GM12878 (cell line): Measurements from ENCODE around the gene RMND1. TPM values are rescaled to one million over a fixed set of nuclear protein-coding genes. Genes with fewer than 3 reads are reported as not detected.

Experiments
- CEBPB ChIP-seq, 2 experiments: fragments of 150-350 bp in 1 of 2; IDR thresholded peaks; 2 replicates each; pipeline ENCODE4 v1.6.1; 2012 to 2014; ENCODE audit warnings: low read depth in 2 of 2, low read length in 2 of 2, borderline replicate concordance in 1 of 2, inconsistent platforms in 1 of 2
- E2F8 ChIP-seq: fragments of 450-650 bp; IDR thresholded peaks from 2 replicates; pipeline ENCODE4 v1.6.1; 2018; ENCODE audit warnings: mild to moderate bottlenecking, low read depth, moderate library complexity; ENCODE audit not compliant: partially characterized antibody
- MTA2 ChIP-seq: fragments of 450-650 bp; IDR thresholded peaks from 2 replicates; pipeline ENCODE4 v1.6.1; 2016; ENCODE audit warnings: low read depth, mild to moderate bottlenecking, moderate library complexity
- REST ChIP-seq: IDR thresholded peaks from 2 replicates; pipeline ENCODE4 v1.6.1; 2012; ENCODE audit warnings: mild to moderate bottlenecking, low read depth, low read length
- SMAD5 ChIP-seq: IDR thresholded peaks from 2 replicates; pipeline ENCODE4 v1.6.1; 2016; ENCODE audit warnings: antibody characterized with exemption, low read depth
- polyA plus RNA-seq, 11 experiments: library from polyadenylated mRNA; depleted of rRNA in 4 of 11; unstranded in 6 of 11; stranded (reverse) in 5 of 11; fragments of >200 nt; fragmentation: Nextera tagmentation in 4 of 11; fragmentation: Illumina TruSeq in 1 of 11; extraction: Ambion mirVana in 4 of 11; extraction: Trizol in 1 of 11; gene quantifications; 1 replicate in 1 of 11; 2 replicates in 10 of 11; pipeline versions ENCODE4 v1.2.1 to v1.2.3, GENCODE V29; 2011 to 2016; ENCODE audit warnings: inconsistent platforms in 2 of 11, missing spikeins in 2 of 11, low read depth in 1 of 11
- total RNA-seq, 4 experiments: library from RNA; depleted of rRNA in 3 of 4; stranded (reverse); fragments of >200 nt in 3 of 4; fragmentation: Illumina TruSeq in 1 of 4; extraction: Trizol in 1 of 4; gene quantifications; 2 replicates each; pipeline versions ENCODE4 v1.2.1 to v1.2.3, GENCODE V29; 2013 to 2021
- TF ChIP-seq, protein P1 (sequence below): fragments of 150-350 bp; IDR thresholded peaks from 2 replicates; pipeline ENCODE4 v1.6.1; 2016; ENCODE audit warnings: low read depth, low read length
- TF ChIP-seq, protein P2 (sequence below): IDR thresholded peaks from 2 replicates; pipeline ENCODE4 v1.6.1; 2011; ENCODE audit warnings: borderline replicate concordance, low read depth, mild to moderate bottlenecking, moderate library complexity, mixed read lengths, low read length; ENCODE audit not compliant: insufficient read depth; ENCODE audit errors: extremely low read length

RMND1 gene
- total and polyA plus RNA-seq, 10 of the 15 experiments (the other 5 are each of a cell fraction or from before 2014, with no cell fraction given): 15.9 to 34.5 (median 21.4) TPM

- TF ChIP-seq E2F8: no peak
- TF ChIP-seq, protein P1, sequence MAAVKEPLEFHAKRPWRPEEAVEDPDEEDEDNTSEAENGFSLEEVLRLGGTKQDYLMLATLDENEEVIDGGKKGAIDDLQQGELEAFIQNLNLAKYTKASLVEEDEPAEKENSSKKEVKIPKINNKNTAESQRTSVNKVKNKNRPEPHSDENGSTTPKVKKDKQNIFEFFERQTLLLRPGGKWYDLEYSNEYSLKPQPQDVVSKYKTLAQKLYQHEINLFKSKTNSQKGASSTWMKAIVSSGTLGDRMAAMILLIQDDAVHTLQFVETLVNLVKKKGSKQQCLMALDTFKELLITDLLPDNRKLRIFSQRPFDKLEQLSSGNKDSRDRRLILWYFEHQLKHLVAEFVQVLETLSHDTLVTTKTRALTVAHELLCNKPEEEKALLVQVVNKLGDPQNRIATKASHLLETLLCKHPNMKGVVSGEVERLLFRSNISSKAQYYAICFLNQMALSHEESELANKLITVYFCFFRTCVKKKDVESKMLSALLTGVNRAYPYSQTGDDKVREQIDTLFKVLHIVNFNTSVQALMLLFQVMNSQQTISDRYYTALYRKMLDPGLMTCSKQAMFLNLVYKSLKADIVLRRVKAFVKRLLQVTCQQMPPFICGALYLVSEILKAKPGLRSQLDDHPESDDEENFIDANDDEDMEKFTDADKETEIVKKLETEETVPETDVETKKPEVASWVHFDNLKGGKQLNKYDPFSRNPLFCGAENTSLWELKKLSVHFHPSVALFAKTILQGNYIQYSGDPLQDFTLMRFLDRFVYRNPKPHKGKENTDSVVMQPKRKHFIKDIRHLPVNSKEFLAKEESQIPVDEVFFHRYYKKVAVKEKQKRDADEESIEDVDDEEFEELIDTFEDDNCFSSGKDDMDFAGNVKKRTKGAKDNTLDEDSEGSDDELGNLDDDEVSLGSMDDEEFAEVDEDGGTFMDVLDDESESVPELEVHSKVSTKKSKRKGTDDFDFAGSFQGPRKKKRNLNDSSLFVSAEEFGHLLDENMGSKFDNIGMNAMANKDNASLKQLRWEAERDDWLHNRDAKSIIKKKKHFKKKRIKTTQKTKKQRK: no peak
- TF ChIP-seq REST: no peak
- peak; percentile 34; the same call in 1 of the 2 replicates for TF ChIP-seq MTA2
- no peak for TF ChIP-seq SMAD5
- TF ChIP-seq, protein P2, sequence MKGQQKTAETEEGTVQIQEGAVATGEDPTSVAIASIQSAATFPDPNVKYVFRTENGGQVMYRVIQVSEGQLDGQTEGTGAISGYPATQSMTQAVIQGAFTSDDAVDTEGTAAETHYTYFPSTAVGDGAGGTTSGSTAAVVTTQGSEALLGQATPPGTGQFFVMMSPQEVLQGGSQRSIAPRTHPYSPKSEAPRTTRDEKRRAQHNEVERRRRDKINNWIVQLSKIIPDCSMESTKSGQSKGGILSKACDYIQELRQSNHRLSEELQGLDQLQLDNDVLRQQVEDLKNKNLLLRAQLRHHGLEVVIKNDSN: no peak
- no peak for TF ChIP-seq CEBPB (IDR thresholded peaks at IDR 0.05; ENCODE audit: borderline replicate concordance in 1 of 2, low read depth in 2 of 2, low read length in 2 of 2)
- TF ChIP-seq, all 136 proteins: peak for 5
Observed at GRCh38 chr6:151376440-151376839, 75.5 kb downstream of the RMND1 start (continued).
